Parathyroid adenoma (tissue), 2 donors: ENCODE results near the gene MED6.

Experiments
- H2AFZ ChIP-seq: fragments of 300-600 bp; sonication (generic); one replicate; pipeline ENCODE4 v1.7.0; 2017; ENCODE audit warnings: antibody characterized with exemption, mild to moderate bottlenecking
- H3K27ac ChIP-seq: fragments of 300-600 bp; sonication (generic); one replicate; pipeline ENCODE4 v1.7.0; 2017
- H3K27me3 ChIP-seq: fragments of 300-600 bp; sonication (generic); one replicate; pipeline ENCODE4 v1.7.0; 2017; ENCODE audit warnings: low read length; ENCODE audit not compliant: control insufficient read depth, insufficient read depth
- H3K36me3 ChIP-seq: fragments of 300-600 bp; sonication (generic); one replicate; pipeline ENCODE4 v1.7.0; 2017; ENCODE audit warnings: low read length; ENCODE audit not compliant: control insufficient read depth, insufficient read depth
- H3K4me1 ChIP-seq: fragments of 300-600 bp; sonication (generic); one replicate; pipeline ENCODE4 v1.7.0; 2017; ENCODE audit warnings: control low read depth
- H3K4me2 ChIP-seq: fragments of 300-600 bp; sonication (generic); one replicate; pipeline ENCODE4 v1.7.0; 2017; ENCODE audit warnings: low read length
- H3K4me3 ChIP-seq: fragments of 300-600 bp; sonication (generic); one replicate; pipeline ENCODE4 v1.7.0; 2017; ENCODE audit warnings: low read depth, low read length
- H3K79me2 ChIP-seq: fragments of 300-600 bp; sonication (generic); one replicate; pipeline ENCODE4 v1.7.0; 2017; ENCODE audit warnings: control low read depth
- H3K9ac ChIP-seq: fragments of 300-600 bp; sonication (generic); one replicate; pipeline ENCODE4 v1.7.0; 2017; ENCODE audit warnings: mild to moderate bottlenecking
- H3K9me3 ChIP-seq: fragments of 300-600 bp; sonication (generic); one replicate; pipeline ENCODE4 v1.7.0; 2017; ENCODE audit warnings: low read length; ENCODE audit not compliant: control insufficient read depth
- CTCF ChIP-seq: fragments of 300-600 bp; sonication (generic); IDR thresholded peaks from one replicate; pipeline ENCODE4 v1.7.0; 2017; ENCODE audit warnings: antibody characterized with exemption, mild to moderate bottlenecking
- donor health status: primary hyperparathyroidism.

Gene MED6

GRCh38 chr14:70601162-70601561 is 707 bp upstream of the MED6 start:
- no peak overlapping the region for H3K9ac ChIP-seq
- no peaks in the 10 kb centered on the region for H3K36me3 ChIP-seq
- peak overlapping the region; percentile 86 for H2AFZ ChIP-seq
- H3K9me3 ChIP-seq, result no peaks in the 10 kb centered on the region
- H3K4me1 ChIP-seq, result peaks cover 4% of the 10 kb centered on the region
- H3K27me3 ChIP-seq, result no peaks in the 10 kb centered on the region
- H3K4me3 ChIP-seq, result peak overlapping the region; percentile 25
- H3K27ac ChIP-seq, result no peak overlapping the region
- H3K79me2 ChIP-seq, result peaks cover 18% of the 10 kb centered on the region
- TF ChIP-seq CTCF, result no peak
- H3K4me2 ChIP-seq, result peak overlapping the region; percentile 54

GRCh38 chr14:70599345-70599744 is 1.1 kb downstream of the MED6 start:
- Histone ChIP-seq H3K4me3 (peak overlapping the region; percentile 91), H2AFZ (no peak overlapping the region), H3K27ac (no peak overlapping the region), H3K4me2 (peak overlapping the region; percentile 94), H3K4me1 (peaks cover 4% of the 10 kb centered on the region), H3K36me3 (no peaks in the 10 kb centered on the region), H3K9me3 (no peaks in the 10 kb centered on the region), H3K9ac (no peak overlapping the region), H3K27me3 (no peaks in the 10 kb centered on the region), H3K79me2 (peaks cover 27% of the 10 kb centered on the region)
- TF ChIP-seq CTCF, result no peak

- peaks cover 4% of the 10 kb centered on the region for H3K4me1 ChIP-seq
- H3K27me3 ChIP-seq, result no peaks in the 10 kb centered on the region
- no peak overlapping the region for H2AFZ ChIP-seq
- no peak overlapping the region for H3K4me3 ChIP-seq
- no peak overlapping the region for H3K4me2 ChIP-seq
- no peak overlapping the region for H3K9ac ChIP-seq
- no peaks in the 10 kb centered on the region for H3K36me3 ChIP-seq
- TF ChIP-seq CTCF, result no peak
- H3K79me2 ChIP-seq, result peaks cover 37% of the 10 kb centered on the region
- no peaks in the 10 kb centered on the region for H3K9me3 ChIP-seq
- no peak overlapping the region for H3K27ac ChIP-seq
Observed at GRCh38 chr14:70597731-70598130, 2.7 kb downstream of the MED6 start.

- no peak overlapping the region for H3K9ac ChIP-seq
- H3K79me2 ChIP-seq, result peaks cover 37% of the 10 kb centered on the region
- H3K4me3 ChIP-seq, result no peak overlapping the region
- H3K27me3 ChIP-seq, result no peaks in the 10 kb centered on the region
- no peak overlapping the region for H3K27ac ChIP-seq
- peaks cover 4% of the 10 kb centered on the region for H3K4me1 ChIP-seq
- TF ChIP-seq CTCF, result no peak
- no peaks in the 10 kb centered on the region for H3K36me3 ChIP-seq
- no peak overlapping the region for H2AFZ ChIP-seq
- H3K4me2 ChIP-seq, result no peak overlapping the region
- no peaks in the 10 kb centered on the region for H3K9me3 ChIP-seq
Observed at GRCh38 chr14:70595443-70596185, 4.8 kb downstream of the MED6 start.

GRCh38 chr14:70594461-70594860 is 6.0 kb downstream of the MED6 start:
- Histone ChIP-seq H3K27ac (no peak overlapping the region), H3K79me2 (peaks cover 27% of the 10 kb centered on the region), H3K4me3 (no peak overlapping the region), H3K27me3 (no peaks in the 10 kb centered on the region), H3K4me1 (peaks cover 3% of the 10 kb centered on the region), H2AFZ (no peak overlapping the region), H3K36me3 (no peaks in the 10 kb centered on the region), H3K4me2 (no peak overlapping the region), H3K9ac (no peak overlapping the region), H3K9me3 (no peaks in the 10 kb centered on the region)
- TF ChIP-seq CTCF, result no peak
